Kidney tubule cell (primary cell): ENCODE data around the gene CDC6.

ENCODE experiments used
- DNase-seq: peaks from one replicate; pipeline ENCODE4 v3.0.0-alpha.2; 2018; ENCODE audit warnings: low spot score

CDC6 gene

DNA sequence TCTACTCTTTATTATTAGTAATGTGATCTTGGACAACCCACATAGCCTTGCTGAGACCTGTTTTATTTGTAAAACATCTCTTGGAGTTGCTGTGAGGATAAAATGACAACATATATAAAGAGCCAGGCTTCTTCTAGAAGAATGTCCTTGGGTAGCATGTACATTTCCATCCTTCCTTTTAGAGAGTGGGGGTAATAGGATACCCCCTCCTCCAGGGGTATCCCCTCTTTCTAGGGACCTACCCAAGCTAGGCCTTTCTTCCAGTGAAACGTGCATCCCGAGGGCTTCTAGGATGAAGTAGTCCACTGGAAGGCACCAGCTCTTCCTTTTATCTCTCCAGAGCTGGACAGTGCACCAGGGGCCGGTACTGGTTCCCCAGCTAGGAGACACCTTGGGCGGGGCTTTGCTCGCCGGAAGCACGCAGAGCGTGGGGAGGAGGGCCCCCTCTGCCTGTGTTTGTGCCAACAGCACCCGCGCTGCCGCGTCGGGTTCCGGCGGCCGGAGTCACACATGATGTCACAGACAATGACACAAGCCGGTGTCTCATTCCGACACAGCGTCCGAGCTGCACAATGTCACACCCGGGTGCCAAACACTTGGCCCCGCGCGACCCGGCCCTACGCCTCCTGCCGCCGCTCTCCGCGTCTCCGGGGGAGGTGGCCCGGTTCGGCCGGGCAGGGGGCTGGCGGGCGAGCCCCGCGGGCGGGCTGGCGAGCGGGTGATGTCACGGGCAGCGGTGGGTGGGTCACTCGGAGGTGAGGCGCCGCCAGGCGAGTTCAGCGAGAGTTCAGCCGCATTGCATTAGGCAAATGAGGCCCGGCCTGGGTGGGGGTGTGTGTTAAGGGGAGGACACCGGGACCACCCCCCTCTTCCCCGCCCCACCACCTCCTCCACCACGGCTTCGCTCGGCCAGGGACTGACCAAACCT, 53.5 kb downstream of the CDC6 start:
- peak; percentile 88 for DNase-seq

DNA sequence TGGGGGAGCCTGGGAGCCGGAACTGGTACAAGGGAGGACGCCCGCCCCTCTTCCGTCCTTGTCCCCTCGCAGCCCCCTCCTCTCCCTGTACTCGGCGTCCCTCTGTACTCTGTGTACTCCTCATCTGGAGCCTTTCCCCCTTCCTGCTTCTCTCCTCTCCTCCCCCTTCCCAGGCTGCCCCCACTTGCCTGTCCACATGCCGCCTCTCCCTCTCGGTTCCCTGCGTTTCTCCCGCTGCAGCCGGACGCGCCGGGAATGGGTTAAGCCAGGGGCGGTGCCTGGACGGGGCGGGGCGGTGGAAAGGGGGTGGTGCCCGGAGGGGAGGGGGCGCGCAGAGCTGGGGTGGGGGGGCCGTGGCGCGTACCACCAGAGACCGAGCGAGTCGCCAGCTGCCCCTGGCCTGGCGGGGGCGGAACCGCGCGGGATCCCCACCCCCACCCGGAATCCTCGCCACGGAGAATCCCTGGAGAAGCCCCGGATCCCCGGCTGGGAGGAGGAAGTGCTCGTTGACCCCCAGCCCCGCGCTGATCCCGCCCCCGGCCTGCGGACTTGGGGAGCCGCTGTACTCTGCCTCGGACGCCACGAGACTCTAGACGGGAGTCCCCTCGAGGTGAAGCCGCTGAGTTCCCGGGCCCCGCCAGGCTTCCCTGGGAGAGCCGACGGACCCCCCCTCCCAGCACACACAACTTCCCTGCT, 54.3 kb downstream of the CDC6 start:
- peak; percentile 69 for DNase-seq

DNA sequence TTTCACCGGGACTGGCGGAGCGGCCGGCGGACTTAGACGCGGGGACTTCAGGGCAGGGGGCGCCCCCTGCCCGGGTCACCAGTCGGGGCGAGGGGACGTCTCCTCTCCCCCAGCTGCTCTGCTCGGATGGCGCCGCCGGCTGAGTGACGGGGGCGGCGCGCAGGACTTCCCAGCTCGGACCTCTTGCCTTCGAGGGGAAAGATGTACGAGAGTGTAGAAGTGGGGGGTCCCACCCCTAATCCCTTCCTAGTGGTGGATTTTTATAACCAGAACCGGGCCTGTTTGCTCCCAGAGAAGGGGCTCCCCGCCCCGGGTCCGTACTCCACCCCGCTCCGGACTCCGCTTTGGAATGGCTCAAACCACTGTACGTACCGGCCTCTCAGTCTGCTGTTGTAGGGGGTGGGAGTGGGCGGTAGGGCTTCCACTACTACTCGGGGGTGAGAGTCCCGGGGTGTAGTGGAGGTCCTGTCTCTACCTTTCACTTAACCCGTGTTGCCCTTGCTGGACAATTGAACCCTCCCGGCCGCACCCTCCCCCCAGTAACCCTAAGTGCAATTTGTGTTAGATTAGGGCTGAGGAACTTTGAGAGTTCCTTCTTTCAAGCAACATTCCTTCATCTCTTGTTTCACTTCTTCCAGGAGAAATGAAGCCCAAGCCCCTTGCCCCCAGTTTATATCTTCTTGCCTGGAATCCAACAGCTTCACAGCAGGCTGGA, 55.0 kb downstream of the CDC6 start:
- DNase-seq = no peak

DNA sequence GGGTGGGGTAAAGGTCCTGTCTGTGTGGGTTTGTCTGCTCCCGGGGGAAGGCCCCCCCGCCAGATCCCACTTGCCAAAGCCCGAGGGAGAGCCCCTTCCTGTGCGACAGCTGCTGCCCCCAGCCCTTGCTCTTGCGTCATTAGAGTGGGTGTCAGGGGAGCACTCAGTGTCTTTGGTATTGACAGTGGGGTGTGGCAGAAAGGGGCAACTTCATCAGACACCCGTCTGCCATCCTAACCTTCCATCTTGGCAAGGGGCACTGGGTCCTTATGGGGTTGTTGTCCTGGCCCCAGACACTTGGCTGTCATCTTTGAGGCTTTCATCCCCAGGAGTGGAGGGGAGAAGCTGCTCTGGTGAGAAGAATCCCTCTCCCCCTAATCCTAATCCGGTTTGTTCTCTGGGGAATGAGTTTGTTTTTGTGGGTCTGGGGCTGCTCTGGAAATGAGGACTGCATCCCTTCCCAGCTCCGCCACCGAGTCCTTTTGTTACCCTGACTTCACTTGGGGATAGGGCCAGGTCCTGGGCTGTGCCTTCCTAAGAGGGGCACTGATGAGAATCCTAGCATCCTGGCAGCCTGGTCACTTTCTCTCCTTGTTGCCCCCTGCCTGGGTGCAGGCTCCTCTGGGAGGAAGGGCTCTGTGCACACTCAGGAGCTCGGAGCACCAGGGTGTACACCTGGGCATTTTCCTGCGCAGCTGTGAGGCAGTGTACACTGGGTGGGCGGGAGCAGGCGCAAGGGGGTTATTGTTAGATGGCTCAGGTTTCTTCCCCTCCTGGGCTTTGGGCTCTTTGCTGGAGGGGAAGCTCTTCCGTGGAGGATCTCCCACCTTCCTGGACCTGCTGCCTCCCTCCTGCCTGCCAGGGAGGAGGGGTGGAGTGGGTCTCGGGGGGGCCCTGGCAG, 55.8 kb downstream of the CDC6 start:
- DNase-seq = no peak

DNA sequence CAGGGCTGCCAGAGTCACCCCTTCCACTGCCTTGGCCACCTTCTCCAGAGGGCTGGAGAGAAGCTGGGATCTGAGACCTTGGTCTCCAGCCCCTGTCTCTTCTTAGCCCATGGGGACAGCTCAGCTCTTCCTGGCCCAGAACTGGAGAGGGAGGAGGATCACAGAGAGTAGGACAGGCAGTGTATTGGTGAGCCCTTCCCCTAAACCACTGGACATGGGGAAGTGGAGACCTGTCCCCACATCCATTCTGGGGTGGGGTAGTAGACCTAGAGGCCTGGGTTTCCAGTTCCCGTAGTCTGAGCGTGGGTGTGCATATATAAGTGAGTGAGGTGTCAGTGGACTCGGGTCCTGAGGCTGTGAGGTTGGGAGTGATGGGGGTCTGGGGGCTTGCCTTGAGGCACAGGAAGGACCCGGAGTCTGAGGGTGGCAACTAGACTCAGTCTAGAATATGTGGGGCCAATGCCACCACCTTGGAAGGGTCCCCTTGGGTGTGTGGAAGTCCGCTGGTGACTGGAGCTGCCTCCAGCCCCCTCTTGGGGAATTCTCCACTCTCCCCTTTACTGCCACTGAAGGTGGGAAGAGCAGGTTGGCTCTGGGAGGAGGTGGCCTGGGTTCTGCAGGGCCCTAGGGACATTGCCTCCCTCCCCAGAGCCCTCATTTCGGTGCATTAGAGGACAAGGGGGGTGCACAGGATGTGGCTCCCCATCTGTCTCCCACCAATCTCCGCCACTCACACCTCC, 56.9 kb downstream of the CDC6 start:
- DNase-seq = no peak

- DNase-seq = peak; percentile 81
These were observed 57.7 kb downstream of the CDC6 start for GRCh38 chr17:40345161-40345993.

DNA sequence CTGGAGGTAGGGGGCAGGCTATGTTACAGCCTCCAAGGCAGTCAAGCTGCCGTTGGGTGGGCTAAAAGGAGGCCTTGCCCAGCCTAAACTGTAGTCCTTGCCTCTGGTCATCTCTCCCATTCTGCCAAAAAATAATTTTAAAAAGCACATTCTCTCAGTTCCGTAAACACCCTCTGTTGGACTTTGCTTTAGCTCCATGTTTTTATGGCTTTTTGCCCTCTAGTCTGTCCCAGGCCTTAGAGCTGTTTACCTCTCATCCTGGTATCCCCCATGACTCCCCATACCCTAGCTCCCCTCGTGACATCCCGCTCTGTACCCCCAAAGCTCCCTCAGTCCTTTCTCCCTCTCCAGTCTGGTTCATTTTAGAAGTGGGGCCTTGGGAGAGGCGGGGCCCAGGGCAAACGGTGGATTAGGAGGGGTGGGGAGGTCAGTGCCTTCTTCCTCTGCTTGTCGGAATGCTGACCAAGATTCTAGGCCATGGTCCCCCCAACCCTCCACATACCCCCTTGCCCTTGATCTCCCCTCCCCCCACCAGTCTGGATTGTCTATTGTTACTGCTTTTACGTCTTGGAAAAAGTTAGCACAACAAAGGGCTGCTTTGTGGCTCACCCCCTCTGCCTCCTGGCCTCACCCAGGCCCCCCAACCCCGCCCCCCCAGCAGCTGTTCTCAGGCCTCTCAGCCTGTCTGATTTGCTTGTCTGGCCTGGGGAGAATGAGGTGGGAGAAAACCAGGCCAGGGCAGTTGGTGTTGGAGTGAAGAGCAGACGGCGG, 58.5 kb downstream of the CDC6 start:
- DNase-seq = no peak

- DNase-seq = no peak
These were observed 59.1 kb downstream of the CDC6 start for GRCh38 chr17:40346765-40347158.

DNA sequence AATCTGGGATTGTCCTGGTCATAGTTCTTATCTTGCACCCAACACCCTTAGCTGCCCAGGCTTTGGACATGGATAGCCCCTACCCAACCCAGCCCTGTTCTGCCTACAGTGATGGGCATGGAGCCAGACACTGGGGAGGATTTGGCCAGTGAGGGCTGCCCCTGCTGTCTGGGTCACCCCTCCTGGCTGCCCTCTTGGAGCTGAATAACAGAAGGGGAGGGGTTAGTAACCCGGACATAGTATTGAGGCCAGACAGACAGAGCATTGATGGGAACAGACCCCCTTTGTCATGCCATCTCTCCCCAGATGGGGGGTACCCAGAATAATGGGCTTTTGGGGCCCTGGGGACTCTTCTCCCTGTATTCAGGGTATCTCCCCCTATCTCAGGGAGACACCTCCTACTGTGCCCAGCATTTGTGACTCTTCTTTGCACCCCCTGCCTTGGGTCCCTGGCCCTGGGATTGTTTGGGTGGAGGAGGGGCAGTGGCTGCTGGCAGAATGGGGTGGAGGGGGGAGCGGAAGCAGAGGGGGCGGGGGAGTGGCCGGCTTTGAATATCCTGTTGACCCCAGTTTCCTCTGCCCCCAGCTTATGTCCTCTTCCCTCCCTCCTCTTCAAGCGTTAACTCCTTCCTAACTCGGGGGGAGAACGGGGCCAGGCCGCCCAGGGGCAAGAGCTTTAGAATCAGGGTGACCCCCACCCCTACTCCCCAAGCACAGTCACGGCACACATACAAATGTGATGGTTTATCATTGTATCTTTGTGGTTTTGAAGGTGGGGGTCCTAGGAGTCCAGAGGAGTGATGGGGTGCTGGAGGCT, 59.8 kb downstream of the CDC6 start:
- DNase-seq = no peak

DNA sequence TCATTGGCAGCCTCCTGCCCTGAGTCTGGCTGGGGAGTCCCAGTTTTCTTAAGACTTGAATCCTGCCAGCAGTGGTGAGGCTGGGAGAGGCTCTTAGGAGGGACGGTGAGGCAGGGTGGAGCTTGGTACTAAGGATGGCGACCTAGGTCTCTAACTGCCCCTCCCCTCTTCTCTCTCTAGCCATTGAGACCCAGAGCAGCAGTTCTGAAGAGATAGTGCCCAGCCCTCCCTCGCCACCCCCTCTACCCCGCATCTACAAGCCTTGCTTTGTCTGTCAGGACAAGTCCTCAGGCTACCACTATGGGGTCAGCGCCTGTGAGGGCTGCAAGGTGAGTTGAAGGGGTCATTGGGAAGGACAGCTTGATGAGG, 60.4 kb downstream of the CDC6 start:
- DNase-seq = no peak

DNA sequence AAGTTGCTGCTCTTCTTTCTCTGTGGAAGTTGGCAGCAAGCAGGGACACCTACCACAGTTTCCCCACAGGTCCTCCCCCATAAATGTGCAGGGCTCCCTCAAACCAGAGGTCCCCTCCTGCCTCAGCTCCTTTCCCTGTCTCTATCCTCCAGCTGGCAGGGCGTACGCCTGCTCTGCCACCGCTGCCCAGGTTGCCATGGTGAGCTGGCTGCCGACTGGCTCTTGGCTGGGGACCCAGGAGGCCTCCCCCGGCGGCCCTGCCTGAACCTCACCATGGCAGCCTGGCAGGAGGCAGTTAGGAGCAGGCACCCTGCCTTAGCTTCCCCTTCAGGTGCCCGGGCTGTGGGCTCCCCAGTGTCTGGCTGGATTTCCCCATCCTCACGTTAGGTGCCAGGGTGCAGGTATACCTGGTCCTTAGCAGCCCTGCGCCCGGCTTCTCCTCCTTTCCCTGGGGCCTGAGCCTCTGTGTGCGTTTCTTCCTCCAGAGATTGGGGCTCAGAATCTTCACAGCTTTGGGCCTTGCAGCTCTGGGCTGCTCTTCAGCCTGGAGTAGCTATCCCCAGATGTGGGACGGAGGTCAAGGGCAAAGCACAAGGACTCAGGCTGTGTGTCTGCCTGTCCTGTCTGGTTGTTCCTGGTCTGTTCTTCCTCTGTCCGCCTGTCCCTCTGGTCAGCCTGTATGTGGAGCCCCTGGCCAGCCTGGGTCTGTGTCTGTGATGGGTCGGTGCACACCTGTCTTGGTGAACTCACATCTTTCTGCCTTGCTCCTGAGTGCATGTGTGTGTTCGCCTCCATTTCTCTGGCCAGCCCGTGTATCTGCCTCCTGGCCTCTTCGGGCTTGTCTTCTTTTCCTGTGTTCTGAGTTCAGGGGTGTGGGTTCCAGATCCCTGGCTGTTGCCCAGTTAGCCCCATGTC, 61.1 kb downstream of the CDC6 start:
- DNase-seq = no peak

DNA sequence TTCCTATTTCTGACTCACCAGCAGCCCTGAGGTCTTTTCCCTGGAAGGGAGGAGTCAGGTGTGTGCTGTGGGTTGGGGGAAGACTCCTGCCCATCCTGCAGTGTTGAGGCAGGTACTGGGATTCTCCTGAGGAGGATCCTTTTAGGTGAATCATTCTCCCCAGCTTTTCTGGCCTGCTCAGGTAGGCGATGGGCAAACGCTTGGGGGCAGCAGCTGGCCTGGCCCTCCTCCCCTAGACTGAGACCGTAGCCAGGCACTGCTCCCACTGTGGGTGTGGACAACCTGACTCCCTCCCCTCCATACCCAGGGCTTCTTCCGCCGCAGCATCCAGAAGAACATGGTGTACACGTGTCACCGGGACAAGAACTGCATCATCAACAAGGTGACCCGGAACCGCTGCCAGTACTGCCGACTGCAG, 61.8 kb downstream of the CDC6 start:
- peak; percentile 61 for DNase-seq

DNA sequence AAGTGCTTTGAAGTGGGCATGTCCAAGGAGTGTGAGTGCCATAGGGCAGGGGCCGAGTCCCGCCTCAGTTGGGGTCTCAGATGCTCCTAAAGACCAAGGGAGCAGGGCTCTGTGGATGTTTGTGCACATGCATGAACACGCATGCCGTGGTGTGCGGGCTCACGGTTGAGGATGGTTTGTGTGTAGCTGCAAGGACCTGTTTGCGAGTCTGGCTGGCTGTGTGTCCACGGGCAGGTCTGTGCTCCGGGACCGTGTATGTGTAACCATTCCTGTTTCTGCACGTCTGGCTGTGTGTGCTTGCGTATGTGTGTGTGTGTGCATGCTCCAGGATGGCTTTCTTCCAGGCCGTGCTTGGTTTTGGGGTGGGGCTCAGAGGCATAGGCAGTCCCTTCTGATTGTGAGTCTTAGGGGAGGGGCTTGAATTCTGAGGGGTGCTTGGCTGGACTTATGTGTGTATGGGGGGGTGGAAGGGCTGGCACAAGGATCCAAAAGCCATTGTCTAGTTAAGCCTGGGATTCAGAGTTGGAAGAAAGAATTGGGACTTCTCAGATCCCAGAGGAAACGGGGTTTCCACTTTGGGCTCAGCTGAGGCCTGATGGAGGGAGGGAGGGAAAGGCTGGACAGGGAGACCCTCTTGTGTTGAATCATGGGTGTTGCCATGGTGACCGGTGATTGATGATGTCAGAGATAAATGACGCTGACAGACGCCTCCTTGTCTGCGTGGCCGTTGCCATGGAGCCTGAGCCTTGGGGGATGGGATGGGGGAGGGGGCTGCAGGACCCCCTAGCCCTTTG, 62.4 kb downstream of the CDC6 start:
- no peak for DNase-seq

DNA sequence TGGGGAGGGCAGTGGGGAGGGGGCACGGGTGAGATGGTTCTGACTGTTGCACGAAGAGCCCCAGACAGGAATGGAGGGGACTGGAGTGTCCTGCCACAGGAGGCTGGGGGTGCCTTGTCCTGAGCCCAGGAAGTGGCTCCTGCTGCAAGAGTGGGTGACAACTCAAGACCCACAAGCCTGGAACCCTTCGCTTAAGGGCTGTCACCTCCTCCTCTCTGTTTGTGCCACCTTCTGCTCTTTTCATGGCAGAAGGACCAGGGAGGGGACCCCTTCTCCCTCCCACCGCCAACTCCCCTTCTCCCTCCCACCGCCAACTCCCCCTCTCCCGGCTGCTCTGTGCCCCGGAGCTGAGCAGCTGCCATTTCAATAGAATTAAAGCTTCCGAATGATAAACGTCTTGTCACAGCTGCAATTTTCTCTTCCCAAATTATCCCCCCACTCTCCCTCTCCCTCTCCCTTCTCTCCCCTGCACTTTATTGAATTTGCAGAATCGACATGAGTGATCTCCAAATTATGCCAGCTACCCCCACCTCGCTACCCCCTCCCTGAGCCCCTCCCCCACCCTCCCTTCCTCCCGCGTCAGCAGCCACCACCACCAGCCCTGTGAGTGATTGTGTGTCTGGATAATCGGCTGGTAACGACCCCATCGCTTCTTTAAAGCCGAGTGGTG, 63.1 kb downstream of the CDC6 start:
- DNase-seq = no peak

DNA sequence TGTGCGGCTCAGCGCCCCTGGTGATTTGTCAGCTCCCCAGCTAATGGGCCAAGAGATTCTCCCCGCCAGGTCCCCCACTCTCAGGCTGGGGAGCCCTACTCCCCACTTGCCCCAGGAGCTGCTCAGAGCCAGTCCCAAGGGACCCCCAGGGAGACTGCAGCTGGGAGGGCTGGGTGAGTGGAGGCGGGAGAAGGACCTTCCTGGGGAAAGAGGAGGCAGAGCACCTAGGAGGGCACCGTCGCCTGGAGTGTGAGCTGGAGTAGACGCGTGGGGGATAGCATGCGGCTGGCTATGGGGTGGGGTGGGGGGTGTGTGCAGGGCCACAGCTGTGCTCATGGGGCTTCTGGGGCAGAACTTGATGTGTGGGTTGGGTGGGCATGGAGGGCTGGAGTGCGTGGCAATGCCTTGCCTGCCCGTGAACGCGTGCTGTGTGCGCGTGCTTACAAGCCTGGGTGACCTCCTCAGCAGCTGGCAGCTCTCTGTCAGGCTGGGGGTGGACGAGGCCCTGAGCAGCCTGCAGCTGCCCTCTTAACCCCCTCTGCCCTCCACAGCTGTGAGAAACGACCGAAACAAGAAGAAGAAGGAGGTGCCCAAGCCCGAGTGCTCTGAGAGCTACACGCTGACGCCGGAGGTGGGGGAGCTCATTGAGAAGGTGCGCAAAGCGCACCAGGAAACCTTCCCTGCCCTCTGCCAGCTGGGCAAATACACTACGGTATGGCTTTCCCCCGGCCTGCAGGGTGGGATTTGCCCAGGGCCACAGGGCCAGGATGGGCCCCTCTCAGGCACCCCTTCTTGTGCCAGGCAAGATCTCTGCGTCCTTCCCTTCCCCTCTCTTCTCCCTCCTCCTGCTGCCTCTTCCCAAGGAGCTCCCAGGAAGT, 63.9 kb downstream of the CDC6 start:
- DNase-seq = no peak
